ENCODE measurements around the gene ANKHD1. TPM values are rescaled to one million over a fixed set of nuclear protein-coding genes. Genes with fewer than 3 reads are reported as not detected.

ANKHD1 gene
- total RNA-seq, 1 donor from 2014 or later = 60.6 TPM

DNA sequence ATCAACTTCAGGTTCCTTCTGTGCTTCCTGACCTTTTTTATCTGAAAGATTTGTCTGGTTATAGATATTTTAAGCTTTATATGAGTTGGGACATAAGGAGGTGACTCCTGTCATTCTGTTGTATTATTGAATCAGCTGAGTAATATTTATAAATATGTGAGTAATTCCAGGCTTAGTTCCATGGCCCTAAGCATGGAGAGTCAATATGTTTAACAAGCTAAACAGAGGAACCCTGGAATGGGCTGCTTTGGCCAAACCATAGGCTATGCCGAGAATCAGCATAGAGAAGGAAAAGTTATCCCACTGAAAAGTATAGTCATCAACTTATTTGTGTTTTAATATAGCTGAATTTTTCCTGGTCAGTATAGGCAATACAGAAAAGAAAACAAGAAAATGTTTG lies 138.6 kb downstream of the ANKHD1 start:
- DNase-seq (ENCODE audit: low spot score) (no peak), ATAC-seq (no peak)

DNA sequence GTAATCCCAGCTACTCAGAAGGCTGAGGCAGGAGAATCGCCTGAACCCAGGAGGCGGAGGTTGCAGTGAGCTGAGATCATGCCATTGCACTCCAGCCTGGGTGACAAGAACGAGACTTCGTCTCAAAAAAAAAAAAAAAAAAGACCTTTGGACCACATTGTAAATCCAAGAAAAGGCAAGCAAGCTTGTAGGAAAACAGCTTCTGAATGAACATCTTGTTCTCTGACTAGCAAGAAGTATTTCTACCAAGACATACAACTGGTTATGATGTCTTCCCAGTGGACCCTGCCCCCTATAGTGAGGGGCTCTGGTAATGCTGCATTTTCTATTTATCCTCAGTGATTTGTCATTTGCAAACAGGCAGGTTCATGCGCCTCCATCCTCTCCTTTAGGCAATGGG lies 141.3 kb downstream of the ANKHD1 start:
- DNase-seq (ENCODE audit: low spot score) = no peak
- ATAC-seq = no peak

GRCh38 chr5:140544986-140545385 lies 143.4 kb downstream of the ANKHD1 start:
- no peak for DNase-seq (ENCODE audit: low spot score)
- ATAC-seq = no peak

DNA sequence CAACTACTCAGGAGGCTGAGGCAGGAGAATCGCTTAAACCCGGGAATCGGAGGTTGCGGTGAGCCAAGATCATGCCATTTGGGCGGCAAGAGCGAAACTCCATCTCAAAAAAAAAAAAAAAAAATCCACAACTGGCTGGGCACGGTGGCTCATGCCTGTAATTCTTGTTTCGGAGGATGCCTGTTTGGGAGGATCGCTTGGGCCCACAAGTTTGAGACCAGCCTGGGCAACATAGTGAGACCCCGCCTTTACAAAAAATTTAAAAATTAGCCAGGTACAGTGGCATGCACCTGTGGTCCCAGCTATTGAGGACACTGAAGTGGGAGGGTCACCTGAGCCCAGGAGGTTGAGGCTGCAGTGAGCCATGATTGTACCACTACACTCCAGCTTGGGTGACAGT lies 144.0 kb downstream of the ANKHD1 start:
- DNase-seq (ENCODE audit: low spot score) (no peak), ATAC-seq (no peak)

GRCh38 chr5:140546851-140547507 lies 145.3 kb downstream of the ANKHD1 start:
- ATAC-seq = peak; percentile 42
- DNase-seq (ENCODE audit: low spot score) = peak; percentile 66

DNA sequence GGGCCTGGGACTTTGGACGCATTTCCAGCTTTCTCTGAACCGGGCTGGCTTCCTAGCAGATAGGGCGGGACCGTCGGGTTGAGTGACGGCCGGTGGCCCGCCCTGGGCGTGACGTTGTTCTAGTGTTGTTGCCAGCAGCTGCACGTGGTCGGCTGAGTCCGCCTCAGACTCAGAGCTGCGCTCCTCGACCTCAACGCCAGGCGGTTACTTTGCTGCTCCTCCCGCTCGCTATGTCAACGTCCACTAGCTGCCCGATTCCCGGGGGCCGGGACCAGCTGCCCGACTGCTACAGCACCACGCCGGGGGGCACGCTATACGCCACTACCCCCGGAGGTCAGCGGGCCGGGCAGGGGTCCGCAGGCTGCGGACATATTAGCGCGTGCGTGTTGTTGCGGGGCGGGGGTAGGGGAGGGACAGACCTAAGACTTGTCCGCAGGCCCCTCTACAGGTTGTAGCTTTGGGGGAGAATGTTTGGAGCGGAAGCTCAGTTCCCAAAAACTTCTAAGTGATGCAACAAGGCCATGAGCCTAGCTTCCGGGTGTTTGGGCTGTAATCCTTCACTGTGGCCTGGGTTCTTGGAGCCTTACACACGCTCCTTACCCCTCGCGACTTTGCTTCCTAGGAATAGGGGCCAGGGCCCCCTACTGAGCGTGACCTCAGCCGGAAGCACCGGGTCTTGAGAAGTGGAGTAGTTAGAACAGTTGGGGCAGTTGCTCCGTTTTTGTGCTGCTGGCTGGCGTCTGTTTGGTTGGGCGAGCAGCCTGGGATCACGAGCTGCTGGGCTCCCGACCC lies 146.1 kb downstream of the ANKHD1 start, which contains the start of gene EIF4EBP3:
Gene EIF4EBP3, plus strand, starts transcription at position 155 of the 792 bp plus-strand sequence. Its CDS starts 76 bp downstream, at position 231.
- peak; percentile 99 for DNase-seq (ENCODE audit: low spot score)
- peak; percentile 84 for ATAC-seq

GRCh38 chr5:140548300-140548688 lies 146.7 kb downstream of the ANKHD1 start:
- DNase-seq (ENCODE audit: low spot score) (no peak), ATAC-seq (no peak)

DNA sequence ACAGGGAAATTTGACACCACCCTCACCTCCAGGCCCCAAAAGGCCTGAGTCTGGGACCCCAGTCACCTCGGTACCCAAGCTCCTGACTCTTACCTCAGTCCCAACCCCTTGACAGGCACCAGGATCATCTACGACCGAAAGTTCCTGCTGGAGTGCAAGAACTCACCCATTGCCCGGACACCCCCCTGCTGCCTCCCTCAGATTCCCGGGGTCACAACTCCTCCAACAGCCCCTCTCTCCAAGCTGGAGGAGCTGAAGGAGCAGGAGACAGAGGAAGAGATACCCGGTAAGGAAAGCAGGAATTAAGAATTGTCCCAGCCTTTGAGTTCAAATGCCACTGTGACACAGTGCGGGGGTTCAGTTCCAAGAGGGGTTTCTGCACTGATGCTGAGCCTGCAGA lies 147.2 kb downstream of the ANKHD1 start:
- ATAC-seq (no peak), DNase-seq (ENCODE audit: low spot score) (peak; percentile 43)

- no peak for ATAC-seq
- DNase-seq (ENCODE audit: low spot score) = peak; percentile 60
These were observed 147.9 kb downstream of the ANKHD1 start for GRCh38 chr5:140549237-140550144.

GRCh38 chr5:140550147-140551079 lies 148.8 kb downstream of the ANKHD1 start:
- no peak for ATAC-seq
- no peak for DNase-seq (ENCODE audit: low spot score)

DNA sequence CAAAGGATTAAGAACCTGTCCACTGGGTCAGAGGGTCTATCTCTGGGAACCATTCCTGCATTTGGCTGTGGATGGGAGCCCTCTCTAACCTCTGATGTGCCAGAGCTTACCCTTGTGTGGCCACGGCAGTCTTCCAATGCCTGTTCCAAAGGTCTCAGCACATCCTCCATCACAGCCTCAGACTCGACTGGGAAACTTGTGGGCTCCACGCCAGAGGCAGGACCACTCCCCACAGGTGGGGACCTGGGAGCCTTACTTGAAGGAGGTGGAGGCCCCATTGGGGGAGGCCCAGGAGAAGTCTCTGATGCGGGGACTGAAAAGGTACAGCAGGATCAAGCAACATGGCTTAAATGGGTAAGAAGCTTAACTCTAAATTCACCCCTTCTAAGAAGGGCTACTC lies 150.2 kb downstream of the ANKHD1 start:
- DNase-seq (ENCODE audit: low spot score) = no peak

DNA sequence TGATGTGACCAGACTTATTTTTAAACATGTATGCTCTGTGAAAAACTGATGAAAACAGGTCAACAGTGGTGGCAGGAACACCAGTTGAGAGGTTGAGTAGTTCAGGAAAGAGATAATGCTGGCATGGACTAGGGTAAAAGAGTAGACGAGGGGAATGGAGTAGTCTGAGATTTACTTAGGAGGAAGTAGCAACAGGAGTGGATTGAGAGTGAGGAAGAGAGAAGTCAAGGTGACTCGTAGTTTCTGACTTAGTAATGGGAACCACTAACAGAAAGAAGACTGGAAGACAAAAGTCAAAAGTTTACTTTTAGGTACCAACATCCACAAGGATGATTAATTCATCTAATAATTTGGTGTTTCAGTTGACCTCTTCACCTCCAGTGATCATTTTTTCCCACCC lies 152.0 kb downstream of the ANKHD1 start:
- DNase-seq (ENCODE audit: low spot score) = no peak
- no peak for ATAC-seq

More for the DNA sequence above, 150.2 kb downstream of the ANKHD1 start:
- no peak for ATAC-seq

- no peak for ATAC-seq
These were observed 152.8 kb downstream of the ANKHD1 start for GRCh38 chr5:140554454-140554853.

GRCh38 chr5:140555747-140556312 lies 154.2 kb downstream of the ANKHD1 start:
- ATAC-seq (no peak), DNase-seq (ENCODE audit: low spot score) (no peak)

More at GRCh38 chr5:140554454-140554853, 152.8 kb downstream of the ANKHD1 start:
- no peak for DNase-seq (ENCODE audit: low spot score)

- ATAC-seq (no peak), DNase-seq (ENCODE audit: low spot score) (no peak)
These were observed 154.8 kb downstream of the ANKHD1 start for GRCh38 chr5:140556438-140556837.

GRCh38 chr5:140557136-140557805 lies 155.6 kb downstream of the ANKHD1 start, which contains the start of gene SRA1:
Gene SRA1 (minus strand): TSS chr5:140557473. CDS start chr5:140557452, 21 bp downstream.
- ATAC-seq (peak; percentile 75), DNase-seq (ENCODE audit: low spot score) (peak; percentile 96)

DNA sequence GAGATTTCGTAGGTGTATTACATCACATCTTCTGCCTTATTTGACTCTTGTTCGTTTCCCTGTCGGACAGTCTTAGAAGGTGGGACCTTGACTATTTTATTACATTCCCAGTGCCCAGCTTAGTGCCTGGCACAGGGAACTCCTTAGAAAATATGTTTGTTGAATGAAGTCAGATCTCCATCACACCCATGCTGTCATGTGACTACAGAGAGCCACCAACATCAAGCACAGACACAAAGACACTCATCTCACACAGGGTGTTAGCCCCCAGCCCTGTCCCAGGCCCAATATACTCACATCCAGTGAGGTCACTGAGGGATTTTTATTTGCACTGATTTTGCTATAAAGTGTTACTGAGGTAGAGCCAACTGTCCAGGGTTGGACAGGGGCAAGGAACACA lies 156.3 kb downstream of the ANKHD1 start:
- DNase-seq (ENCODE audit: low spot score) = no peak
- ATAC-seq = no peak

DNA sequence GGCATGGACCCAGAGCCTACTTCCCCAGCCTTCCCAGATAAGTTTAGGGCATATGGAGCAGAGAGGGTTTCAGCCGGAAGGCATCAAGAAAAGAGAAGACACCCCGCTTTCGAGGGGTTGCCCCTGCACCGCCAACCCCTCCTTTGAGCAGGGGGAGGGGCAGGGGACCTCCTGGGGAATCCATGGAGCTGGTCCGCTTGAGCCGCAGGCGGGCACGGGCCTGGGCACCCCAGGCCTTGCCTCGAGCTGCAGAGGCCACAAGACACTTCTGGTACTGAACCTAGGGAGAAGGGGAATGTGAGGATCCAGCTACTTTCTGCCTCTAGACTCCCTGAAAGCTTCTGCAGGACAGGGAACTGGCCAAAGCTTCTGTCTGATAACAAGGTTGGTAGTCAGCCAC lies 156.9 kb downstream of the ANKHD1 start:
- no peak for DNase-seq (ENCODE audit: low spot score)
- no peak for ATAC-seq

- DNase-seq (ENCODE audit: low spot score) = peak; percentile 94
- peak; percentile 54 for ATAC-seq
These were observed 158.6 kb downstream of the ANKHD1 start for GRCh38 chr5:140560227-140560626.

All from left lobe of liver (tissue), 2 donors.